Measurements from ENCODE around the gene SCAND1. TPM values are rescaled to one million over a fixed set of nuclear protein-coding genes. Genes with fewer than 3 reads are reported as not detected.

SCAND1 gene
- total RNA-seq, 2 donors from 2014 or later = 63.0 to 192 TPM

DNA sequence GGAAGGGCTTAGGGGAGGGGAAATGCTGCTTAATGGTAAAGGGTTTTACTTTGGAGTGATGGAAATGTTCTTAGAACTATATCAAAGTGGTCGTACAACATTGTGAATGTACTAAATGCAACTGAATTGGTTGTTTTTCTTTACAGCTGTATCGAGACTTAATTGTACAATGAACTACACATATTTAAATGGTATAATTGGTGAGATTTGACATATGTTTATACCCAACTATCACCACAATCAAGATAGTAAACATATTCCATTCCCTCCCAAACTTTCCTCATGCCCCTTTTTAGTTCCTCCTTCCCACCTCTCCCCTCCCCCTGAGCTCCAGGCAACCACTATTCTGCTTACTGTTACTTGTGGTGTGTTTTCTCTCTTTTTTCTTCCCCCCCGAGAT, 44.0 kb downstream of the SCAND1 start:
- TF ChIP-seq CTCF (IDR thresholded peaks at IDR 0.05) (no peak), POLR2A (IDR thresholded peaks at IDR 0.05) (no peak)
- H3K9me3 ChIP-seq = no peaks in the 10 kb centered on the region
- peaks cover 0 to 5% of the 10 kb centered on the region in 2 donors for H3K36me3 ChIP-seq (replicated peaks in 1 of 2; ENCODE audit: insufficient read depth in 1 of 2, low read depth in 2 of 2)
- intact Hi-C loops (cut with DNase I) = no loop called here
- H3K27me3 ChIP-seq = no peaks in the 10 kb centered on the region
- no peak for DNase-seq
- no peak overlapping the region for H3K27ac ChIP-seq
- no peak for ATAC-seq
- H3K4me3 ChIP-seq = no peak overlapping the region
- WGBS, 2 donors = 90 to 93% methylated on average over 3 of the region's 3 CpGs
- no peaks in the 10 kb centered on the region for H3K4me1 ChIP-seq

DNA sequence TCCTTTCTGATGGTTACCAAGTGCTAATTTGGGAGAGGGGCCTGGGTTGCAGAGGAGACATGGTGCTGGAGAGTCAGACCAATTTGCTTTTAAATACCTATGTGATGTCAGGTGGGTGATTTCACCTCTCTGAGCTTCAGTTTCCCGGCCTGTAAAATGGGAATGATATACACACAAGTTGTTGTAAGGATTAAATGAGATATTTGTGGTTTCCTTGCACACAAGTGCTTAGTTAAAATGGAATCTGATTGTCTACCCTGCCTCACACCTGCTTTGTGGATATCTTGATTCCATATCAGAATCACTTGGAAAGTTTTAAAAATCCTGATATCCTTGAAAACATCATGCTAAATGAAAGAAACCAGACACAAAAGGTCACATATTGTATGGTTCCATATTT, 44.5 kb downstream of the SCAND1 start:
- WGBS, 2 donors = 100% methylated on average over 1 of the region's 1 CpG
- Histone ChIP-seq H3K27me3 (no peaks in the 10 kb centered on the region), H3K27ac (no peak overlapping the region), H3K36me3 (replicated peaks in 1 of 2; ENCODE audit: insufficient read depth in 1 of 2, low read depth in 2 of 2) (peaks cover 0 to 5% of the 10 kb centered on the region in 2 donors), H3K4me1 (no peaks in the 10 kb centered on the region), H3K9me3 (no peaks in the 10 kb centered on the region), H3K4me3 (no peak overlapping the region)
- ATAC-seq (no peak), DNase-seq (no peak)
- intact Hi-C loops (cut with DNase I) = no loop called here
- no peak for TF ChIP-seq CTCF (IDR thresholded peaks at IDR 0.05)
- TF ChIP-seq POLR2A (IDR thresholded peaks at IDR 0.05) = no peak

DNA sequence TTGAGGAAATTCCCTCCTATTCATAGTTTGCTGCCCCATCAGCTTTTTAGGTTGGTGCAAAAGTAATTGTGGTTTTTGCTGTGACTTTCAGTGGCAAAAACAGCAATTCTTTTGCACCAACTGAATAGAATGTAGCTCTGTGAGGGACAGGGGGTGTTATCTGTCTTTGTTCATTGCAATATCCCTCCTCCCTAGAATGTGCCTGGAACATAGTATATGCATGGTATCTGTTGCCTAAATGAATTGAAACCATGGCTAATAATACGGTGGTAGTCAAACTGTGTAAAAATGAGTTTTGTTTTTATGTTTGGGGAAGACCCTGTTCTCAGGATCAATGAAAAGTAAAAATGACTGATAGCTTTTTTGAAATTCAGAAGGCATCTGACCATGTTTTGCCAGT, 45.1 kb downstream of the SCAND1 start:
- H3K27ac ChIP-seq = no peak overlapping the region
- TF ChIP-seq POLR2A (IDR thresholded peaks at IDR 0.05) (no peak), CTCF (IDR thresholded peaks at IDR 0.05) (no peak)
- H3K27me3 ChIP-seq = no peaks in the 10 kb centered on the region
- no peaks in the 10 kb centered on the region for H3K9me3 ChIP-seq
- H3K4me3 ChIP-seq = no peak overlapping the region
- DNase-seq (no peak), ATAC-seq (no peak)
- peaks cover 0 to 4% of the 10 kb centered on the region in 2 donors for H3K36me3 ChIP-seq (replicated peaks in 1 of 2; ENCODE audit: insufficient read depth in 1 of 2, low read depth in 2 of 2)
- intact Hi-C loops (cut with DNase I) = no loop called here
- 85 to 88% methylated on average over 1 of the region's 1 CpG for WGBS, 2 donors
- no peaks in the 10 kb centered on the region for H3K4me1 ChIP-seq

GRCh38 chr20:35908007-35908406, 46.3 kb downstream of the SCAND1 start:
- TF ChIP-seq POLR2A (IDR thresholded peaks at IDR 0.05) (no peak), CTCF (IDR thresholded peaks at IDR 0.05) (no peak)
- H3K27me3 ChIP-seq = no peaks in the 10 kb centered on the region
- DNase-seq (no peak), ATAC-seq (no peak)
- no peak overlapping the region for H3K4me3 ChIP-seq
- intact Hi-C loops (cut with DNase I) = no loop called here
- H3K4me1 ChIP-seq = no peaks in the 10 kb centered on the region
- H3K36me3 ChIP-seq (replicated peaks in 1 of 2; ENCODE audit: insufficient read depth in 1 of 2, low read depth in 2 of 2) = no peaks in the 10 kb centered on the region
- H3K9me3 ChIP-seq = no peaks in the 10 kb centered on the region
- H3K27ac ChIP-seq = no peak overlapping the region

- no peak for TF ChIP-seq POLR2A (IDR thresholded peaks at IDR 0.05)
- no peak for TF ChIP-seq CTCF (IDR thresholded peaks at IDR 0.05)
- H3K27ac ChIP-seq = no peak overlapping the region
- 77 to 85% methylated on average over 7 of the region's 7 CpGs for WGBS, 2 donors
- H3K9me3 ChIP-seq = no peaks in the 10 kb centered on the region
- no peak for DNase-seq
- intact Hi-C loops (cut with DNase I) = no loop called here
- ATAC-seq = no peak
- no peaks in the 10 kb centered on the region for H3K4me1 ChIP-seq
- no peaks in the 10 kb centered on the region for H3K27me3 ChIP-seq
- H3K4me3 ChIP-seq = no peak overlapping the region
- H3K36me3 ChIP-seq (replicated peaks in 1 of 2; ENCODE audit: insufficient read depth in 1 of 2, low read depth in 2 of 2) = no peaks in the 10 kb centered on the region
These were observed 47.1 kb downstream of the SCAND1 start for GRCh38 chr20:35907017-35907701.
